G401 (cell line): ENCODE data around the gene RO60. TPM values are rescaled to one million over a fixed set of nuclear protein-coding genes. Genes with fewer than 3 reads are reported as not detected.

Experiments
- DNase-seq: peaks from one replicate; pipeline ENCODE4 v3.0.0-alpha.2; 2015; ENCODE audit warnings: low spot score
- in situ Hi-C: cut with HindIII; loops from 2 replicates; pipeline ENCODE4 v1.10.0; 2016; ENCODE audit warnings: low sequenced_read_pairs, mixed read lengths
- total RNA-seq: library from RNA; depleted of rRNA; stranded (reverse); fragments of >200 nt; shearing (Covaris generic); gene quantifications from 2 replicates; pipeline ENCODE4 v1.2.3, GENCODE V29; 2014

Gene RO60
- total RNA-seq, 1 experiment from 2014 or later: 177 TPM

- no peak for DNase-seq
- in situ Hi-C loops: no loop called here
Observed at GRCh38 chr1:193058529-193059281, 707 bp upstream of the RO60 start.

- DNase-seq: no peak
- in situ Hi-C loops: no loop called here
Observed at GRCh38 chr1:193060115-193060403, 647 bp downstream of the RO60 start.

GRCh38 chr1:193060406-193060805, 994 bp downstream of the RO60 start:
- in situ Hi-C loops: no loop called here
- no peak for DNase-seq

GRCh38 chr1:193060938-193061337, 1.5 kb downstream of the RO60 start:
- in situ Hi-C loops: no loop called here

GRCh38 chr1:193062698-193063463, 3.5 kb downstream of the RO60 start:
- in situ Hi-C loops: no loop called here
- no peak for DNase-seq

More at GRCh38 chr1:193060938-193061337, 1.5 kb downstream of the RO60 start:
- DNase-seq: peak; percentile 16

- in situ Hi-C loops: no loop called here
- DNase-seq: no peak
Observed at GRCh38 chr1:193065954-193066353, 6.5 kb downstream of the RO60 start.

- in situ Hi-C loops: no loop called here
- DNase-seq: no peak
Observed at GRCh38 chr1:193066606-193067005, 7.2 kb downstream of the RO60 start.

- in situ Hi-C loops: no loop called here
- DNase-seq: no peak
Observed at GRCh38 chr1:193068013-193068412, 8.6 kb downstream of the RO60 start.

GRCh38 chr1:193069748-193070385, 10.5 kb downstream of the RO60 start:
- in situ Hi-C loops: no loop called here
- DNase-seq: no peak

- in situ Hi-C loops: no loop called here
- DNase-seq: no peak
Observed at GRCh38 chr1:193070386-193070753, 11.0 kb downstream of the RO60 start.

- in situ Hi-C loops: no loop called here
- peak; percentile 27 for DNase-seq
Observed at GRCh38 chr1:193070942-193071341, 11.5 kb downstream of the RO60 start.

- no peak for DNase-seq
- in situ Hi-C loops: no loop called here
Observed at GRCh38 chr1:193077991-193078390, 18.6 kb downstream of the RO60 start.

- in situ Hi-C loops: no loop called here
- no peak for DNase-seq
Observed at GRCh38 chr1:193079187-193079586, 19.8 kb downstream of the RO60 start.

- no peak for DNase-seq
- in situ Hi-C loops: no loop called here
Observed at GRCh38 chr1:193083365-193084088, 24.1 kb downstream of the RO60 start.

- DNase-seq: no peak
- in situ Hi-C loops: no loop called here
Observed at GRCh38 chr1:193085263-193085662, 25.9 kb downstream of the RO60 start.

- DNase-seq: no peak
- in situ Hi-C loops: no loop called here
Observed at GRCh38 chr1:193086342-193086741, 26.9 kb downstream of the RO60 start.

GRCh38 chr1:193087893-193088292, 28.5 kb downstream of the RO60 start:
- no peak for DNase-seq
- in situ Hi-C loops: no loop called here

- DNase-seq: no peak
- in situ Hi-C loops: no loop called here
Observed at GRCh38 chr1:193090865-193091264, 31.5 kb downstream of the RO60 start.

- no peak for DNase-seq
- in situ Hi-C loops: no loop called here
Observed at GRCh38 chr1:193094112-193094511, 34.7 kb downstream of the RO60 start.

- no peak for DNase-seq
- in situ Hi-C loops: no loop called here
Observed at GRCh38 chr1:193102662-193103061, 43.2 kb downstream of the RO60 start.
